Lower leg skin (tissue), 3 donors: ENCODE measurements around the gene PDE1C.

ENCODE experiments used
- CTCF ChIP-seq, 3 donors: fragments of 450-650 bp; IDR thresholded peaks; one replicate each; pipeline ENCODE4 v1.5.1; 2016; ENCODE audit warnings: antibody characterized with exemption in 3 of 3, mild to moderate bottlenecking in 3 of 3, moderate library complexity in 2 of 3
- POLR2A ChIP-seq, 2 donors: fragments of 450-650 bp; IDR thresholded peaks; one replicate each; pipeline ENCODE4 v1.6.1; 2016 to 2017; ENCODE audit warnings: antibody characterized with exemption in 2 of 2, mild to moderate bottlenecking in 1 of 2, moderate library complexity in 1 of 2

GRCh38 chr7:31919678-31920369 lies 150.4 kb downstream of the PDE1C start:
- TF ChIP-seq CTCF (IDR thresholded peaks at IDR 0.05), result no peak
- no peak for TF ChIP-seq POLR2A (IDR thresholded peaks at IDR 0.05)
